Activated effector memory CD4-positive, alpha-beta T cell treated with Interleukin-2 at 50 U/mL for 16 hours (primary cell): ENCODE results near the gene MROH2A.

ENCODE experiments used
- DNase-seq: peaks from one replicate; pipeline ENCODE4 v3.0.0-alpha.2; 2020

Gene MROH2A

DNA sequence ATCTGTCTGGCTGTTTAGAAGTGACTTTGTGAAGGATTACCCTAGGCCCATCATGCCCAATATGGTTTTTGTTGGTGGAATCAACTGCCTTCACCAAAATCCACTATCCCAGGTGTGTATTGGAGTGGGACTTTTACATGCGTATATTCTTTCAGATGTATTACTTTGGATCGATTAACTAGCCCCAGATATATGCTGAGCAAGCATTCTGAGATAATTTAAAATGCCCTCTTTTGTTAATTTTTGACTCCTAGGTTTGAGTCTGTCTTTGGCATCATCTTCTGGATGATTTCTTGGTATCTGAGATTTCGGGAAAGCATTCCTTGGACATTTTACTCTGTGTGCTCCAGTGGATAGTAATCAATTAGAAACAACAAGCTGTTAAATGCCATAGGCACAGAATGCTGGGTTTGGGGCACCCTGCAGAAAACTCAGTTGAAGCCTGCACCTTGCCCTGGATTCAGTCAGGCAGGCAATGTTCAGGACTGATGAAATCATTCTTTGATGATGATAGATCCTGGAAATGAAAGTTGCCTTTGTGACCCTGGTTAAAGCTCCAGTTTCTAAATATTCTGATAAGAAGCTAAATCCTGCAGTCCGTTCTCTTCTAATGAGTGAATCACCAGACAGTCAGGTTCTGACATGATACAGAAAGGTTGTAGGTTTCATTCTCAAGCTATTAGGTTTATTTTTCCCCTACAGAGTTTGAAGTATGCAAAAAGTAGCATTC is 16.9 kb upstream of the MROH2A start:
- no peak for DNase-seq

DNA sequence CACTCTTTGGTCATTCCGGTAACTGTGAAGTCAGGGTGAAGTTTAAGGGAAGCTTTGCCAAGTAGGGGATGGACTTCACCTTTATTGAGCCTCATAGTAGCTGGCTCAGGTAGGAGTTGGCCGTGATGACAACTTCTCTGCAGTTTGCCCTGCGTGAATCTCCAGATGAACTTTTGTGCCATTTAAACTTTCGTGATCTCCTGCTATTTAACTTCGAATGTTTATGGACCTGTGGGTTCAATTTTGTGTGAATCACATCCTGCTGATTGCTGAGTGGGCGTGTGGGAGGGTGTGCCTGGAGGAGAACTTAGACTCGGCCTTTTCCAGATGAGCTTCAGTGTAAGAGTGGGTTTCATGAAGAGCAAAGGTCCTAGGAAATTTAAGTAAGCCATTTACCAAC is 13.9 kb upstream of the MROH2A start:
- DNase-seq = no peak

DNA sequence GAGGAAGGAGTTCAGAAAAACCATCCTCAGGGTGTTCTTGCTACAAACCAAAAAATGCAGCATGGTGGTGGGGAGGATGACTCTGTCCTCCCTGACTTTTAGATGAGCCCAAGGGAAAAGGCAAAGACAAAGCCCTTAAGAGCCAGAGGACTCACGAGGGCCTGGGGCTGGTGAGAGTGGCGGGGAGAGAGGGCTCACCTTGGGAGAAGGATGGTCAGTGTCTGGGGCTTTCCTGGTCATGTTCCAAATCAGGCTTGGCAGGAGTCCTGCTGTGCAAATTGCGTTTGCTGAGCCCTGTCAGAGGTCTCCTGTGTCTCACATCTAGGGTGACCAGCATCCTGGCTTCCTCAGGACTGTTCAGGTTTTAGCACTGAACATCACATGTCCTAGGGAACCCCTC is 13.4 kb upstream of the MROH2A start:
- no peak for DNase-seq

DNA sequence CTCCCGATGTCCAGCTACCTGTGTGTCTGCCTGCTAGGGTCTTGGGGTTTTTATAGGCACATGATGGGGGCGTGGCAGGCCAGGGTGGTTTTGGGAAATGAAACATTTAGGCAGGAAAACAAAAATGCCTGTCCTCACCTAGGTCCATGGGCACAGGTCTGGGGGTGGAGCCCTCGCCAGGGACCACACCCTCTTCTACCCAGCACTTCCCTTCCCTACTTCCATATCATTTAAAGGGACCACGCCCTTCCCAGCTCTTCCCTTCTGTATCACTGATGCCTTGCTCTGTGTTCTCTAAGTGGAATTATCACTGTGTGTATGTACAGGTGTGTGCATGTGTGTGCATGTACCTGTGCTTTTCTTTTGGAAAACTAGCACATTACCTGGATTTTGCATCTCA is 11.7 kb upstream of the MROH2A start:
- DNase-seq = no peak

DNA sequence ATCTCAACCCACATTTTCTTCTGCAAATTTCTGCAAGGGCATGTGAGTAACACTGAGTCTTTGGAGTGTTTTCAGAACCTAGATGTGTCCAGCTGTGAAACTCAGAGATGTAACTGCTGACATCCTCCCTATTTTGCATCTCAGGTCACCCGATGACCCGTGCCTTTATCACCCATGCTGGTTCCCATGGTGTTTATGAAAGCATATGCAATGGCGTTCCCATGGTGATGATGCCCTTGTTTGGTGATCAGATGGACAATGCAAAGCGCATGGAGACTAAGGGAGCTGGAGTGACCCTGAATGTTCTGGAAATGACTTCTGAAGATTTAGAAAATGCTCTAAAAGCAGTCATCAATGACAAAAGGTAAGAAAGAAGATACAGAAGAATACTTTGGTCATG is 10.1 kb upstream of the MROH2A start:
- DNase-seq = no peak

DNA sequence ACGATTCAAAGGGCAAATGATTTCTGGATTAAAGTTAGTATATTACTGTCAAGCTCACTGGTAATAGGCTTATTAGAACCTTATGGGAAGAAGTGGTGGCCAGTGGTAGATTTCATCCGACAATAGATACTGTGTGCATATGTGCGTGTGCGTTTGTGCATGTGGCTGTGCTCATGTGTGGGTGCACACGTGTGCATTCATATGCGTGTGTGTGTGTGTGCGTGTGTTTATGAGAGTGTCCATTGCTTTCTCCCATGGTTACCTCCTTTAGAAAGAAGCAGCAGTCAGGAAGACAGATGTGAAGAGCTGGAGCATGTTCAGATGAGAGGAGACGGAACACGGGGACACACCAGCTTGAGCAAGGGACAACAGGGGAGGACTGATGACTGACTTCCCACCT is 8.9 kb upstream of the MROH2A start:
- no peak for DNase-seq

DNA sequence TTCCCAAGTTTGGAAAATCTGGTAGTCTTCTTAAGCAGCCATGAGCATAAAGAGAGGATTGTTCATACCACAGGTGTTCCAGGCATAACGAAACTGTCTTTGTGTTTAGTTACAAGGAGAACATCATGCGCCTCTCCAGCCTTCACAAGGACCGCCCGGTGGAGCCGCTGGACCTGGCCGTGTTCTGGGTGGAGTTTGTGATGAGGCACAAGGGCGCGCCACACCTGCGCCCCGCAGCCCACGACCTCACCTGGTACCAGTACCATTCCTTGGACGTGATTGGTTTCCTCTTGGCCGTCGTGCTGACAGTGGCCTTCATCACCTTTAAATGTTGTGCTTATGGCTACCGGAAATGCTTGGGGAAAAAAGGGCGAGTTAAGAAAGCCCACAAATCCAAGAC is 6.0 kb upstream of the MROH2A start:
- DNase-seq = no peak

DNA sequence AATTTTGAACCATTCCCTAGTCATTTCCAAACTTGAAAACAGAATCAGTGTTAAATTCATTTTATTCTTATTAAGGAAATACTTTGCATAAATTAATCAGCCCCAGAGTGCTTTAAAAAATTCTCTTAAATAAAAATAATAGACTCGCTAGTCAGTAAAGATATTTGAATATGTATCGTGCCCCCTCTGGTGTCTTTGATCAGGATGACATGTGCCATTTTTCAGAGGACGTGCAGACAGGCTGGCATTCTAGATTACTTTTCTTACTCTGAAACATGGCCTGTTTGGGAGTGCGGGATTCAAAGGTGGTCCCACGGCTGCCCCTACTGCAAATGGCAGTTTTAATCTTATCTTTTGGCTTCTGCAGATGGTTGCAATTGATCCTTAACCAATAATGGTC is 5.5 kb upstream of the MROH2A start:
- DNase-seq = no peak

DNA sequence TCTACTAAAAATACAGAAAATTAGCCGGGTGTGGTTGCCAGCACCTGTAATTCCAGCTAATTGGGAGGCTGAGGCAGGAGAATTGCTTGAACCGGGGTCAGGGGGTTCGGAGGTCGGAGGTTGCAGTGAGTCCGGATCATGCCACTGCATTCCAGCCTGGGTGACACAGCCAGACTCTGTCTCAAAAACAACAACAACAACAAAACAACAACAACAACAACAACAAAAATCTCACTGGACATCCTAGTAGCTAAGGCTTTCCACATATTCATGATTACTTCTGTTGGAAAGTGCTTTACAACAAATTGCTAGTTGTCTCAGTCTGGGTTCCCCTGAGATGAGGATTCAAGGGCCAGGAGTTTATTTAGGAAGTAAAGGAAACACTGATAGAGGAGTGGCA is 4.3 kb upstream of the MROH2A start:
- no peak for DNase-seq

DNA sequence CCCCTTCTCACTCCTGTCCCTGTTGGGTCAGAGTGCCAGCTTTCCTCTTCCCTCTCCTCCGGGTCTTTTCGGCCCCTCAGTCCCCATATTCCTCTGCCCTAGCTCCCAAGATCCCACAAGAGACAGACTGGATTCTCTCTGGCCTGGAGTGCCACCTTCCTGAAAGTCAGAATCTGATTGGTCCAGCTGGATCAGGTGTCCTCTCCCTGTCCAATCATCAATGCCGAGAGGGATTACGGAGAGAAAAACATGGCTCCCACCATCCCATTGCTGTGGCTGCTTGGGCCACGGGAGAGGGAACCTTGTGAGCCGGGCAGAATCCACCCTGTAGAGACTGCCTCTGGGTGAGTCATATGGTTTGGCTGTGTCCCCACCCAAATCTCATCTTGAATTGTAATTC is 2.7 kb upstream of the MROH2A start:
- no peak for DNase-seq

DNA sequence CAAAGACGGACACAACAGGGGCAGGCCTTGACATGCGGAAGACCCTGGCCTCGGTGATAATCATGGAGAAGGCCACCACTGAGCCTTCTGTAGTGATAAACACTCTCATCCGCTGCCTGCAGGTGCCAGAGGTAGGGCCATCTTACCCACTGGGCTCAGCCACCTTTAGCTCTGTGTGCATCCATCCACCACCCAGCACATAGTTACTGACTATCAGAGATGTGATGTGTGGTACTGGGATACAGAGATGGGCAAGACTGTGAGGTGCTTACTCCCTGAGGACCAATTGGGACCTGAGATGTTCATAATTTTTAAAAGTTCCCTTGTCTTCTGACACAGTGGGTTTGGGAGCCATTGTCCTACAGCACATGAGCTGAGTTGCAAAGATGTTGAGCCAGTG is 1.6 kb downstream of the MROH2A start:
- no peak for DNase-seq

DNA sequence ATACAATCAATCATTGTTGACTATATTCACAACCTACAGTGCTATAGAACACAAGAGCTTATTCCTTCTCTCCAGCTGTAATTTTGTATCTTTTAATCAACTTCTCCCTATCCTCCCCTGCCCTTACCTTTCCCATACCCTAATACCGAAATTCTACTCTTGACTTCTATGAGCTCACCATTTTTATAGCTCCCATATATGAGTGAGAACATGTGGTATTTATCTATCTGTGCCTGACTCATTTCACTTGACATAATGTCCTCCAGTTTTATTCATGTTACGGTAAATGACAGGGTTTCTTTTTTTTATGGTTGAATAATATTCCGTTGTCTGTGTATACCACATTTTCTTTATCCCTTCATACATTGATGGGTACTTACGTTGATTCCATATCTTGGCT is 2.6 kb downstream of the MROH2A start:
- no peak for DNase-seq

DNA sequence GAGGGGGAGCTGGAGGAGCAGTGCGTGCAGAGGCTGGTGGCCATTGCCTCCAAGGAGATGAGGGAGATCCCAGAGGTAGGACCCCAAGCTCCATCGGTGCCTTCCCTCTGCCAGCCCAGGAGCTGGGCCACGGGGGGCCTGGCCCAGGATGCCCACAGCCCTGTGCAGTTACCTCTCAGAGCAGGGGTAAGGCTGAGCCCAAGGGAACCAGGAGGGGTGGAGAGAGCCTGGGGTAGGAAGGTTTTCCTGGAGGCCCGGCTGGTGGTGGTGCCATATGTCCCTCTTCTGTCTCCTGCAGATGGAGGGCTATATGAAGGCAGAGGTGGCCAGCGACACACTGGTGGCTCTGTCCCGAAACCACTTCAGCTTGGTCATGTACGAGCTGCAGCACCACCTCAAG is 11.4 kb downstream of the MROH2A start:
- no peak for DNase-seq

DNA sequence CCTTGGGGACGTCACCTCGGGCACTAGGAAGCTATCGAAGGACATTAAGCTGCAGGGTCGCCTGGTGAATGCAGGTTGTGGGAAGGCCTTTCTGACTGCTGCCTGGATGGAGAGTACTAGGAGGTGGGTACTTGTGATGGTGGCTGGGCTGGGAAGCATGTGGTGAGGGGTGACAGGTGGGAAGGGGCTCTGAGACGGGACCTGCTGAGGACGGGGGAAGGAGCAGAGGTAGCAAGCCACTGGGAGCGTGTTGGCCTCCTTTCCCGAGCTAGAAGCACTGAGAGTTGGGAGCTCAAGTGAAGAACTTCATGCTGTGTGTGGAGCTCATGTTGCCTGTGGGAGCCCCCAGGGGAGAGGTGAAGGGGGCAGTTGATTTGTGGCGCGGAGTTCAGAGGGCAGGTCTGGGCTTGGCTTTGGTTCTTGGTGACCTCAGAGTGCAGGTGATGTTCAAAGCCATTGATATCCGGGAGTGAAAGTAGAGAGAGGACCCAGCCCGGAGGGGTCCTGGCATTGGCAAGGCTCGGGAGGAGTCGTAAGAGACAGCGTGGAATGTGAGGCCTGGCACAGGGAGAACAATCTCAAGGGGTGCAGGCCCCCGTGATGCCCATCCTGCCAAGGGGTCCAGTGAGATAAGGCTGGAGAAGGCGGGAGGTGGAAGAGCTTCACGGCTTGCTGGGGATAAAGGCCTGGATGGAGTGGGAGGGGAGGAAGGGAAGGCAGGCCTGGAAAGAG is 13.2 kb downstream of the MROH2A start:
- DNase-seq = no peak

DNA sequence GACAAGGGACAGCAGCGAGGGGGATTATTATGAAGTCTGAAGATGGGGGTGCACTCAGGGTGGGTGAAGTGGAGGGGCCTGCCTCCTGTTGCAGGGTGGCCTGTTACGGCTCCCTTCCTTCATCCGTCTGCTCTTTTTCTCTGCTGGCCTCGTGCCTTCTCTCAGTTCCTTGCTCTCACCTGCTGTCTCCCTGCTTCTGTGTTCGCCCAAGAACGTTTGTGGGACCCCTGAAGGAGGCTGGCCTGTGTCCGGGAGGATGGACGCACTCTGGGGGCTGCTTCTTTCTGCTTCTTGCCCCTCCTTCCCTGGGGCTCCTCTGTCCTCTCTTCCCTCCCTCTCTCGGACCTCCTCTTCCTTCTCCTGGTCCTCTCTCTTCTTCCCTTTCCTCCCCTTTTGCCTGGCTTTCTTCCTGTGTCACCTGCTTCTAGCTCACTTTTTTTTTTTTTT is 13.8 kb downstream of the MROH2A start:
- DNase-seq = no peak

DNA sequence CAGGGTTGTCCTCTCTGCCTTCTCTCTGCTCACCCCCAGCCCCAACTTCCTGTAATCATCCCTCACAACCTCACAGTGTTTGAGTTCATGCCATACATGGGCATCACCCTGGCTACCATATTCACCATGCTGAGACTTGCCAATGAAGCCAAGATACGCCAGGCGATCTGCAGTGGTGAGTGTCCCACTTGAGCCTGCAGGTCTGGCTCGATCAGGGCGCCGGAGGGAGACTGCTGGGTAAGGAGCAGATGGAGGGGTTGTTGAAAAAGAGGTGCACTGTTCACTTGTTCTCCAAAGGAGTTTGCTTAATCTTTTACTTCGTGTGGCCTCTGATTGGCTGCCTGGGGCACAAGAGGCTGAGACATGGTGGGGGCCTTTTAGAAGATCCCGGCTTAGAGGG is 14.6 kb downstream of the MROH2A start:
- DNase-seq = no peak

DNA sequence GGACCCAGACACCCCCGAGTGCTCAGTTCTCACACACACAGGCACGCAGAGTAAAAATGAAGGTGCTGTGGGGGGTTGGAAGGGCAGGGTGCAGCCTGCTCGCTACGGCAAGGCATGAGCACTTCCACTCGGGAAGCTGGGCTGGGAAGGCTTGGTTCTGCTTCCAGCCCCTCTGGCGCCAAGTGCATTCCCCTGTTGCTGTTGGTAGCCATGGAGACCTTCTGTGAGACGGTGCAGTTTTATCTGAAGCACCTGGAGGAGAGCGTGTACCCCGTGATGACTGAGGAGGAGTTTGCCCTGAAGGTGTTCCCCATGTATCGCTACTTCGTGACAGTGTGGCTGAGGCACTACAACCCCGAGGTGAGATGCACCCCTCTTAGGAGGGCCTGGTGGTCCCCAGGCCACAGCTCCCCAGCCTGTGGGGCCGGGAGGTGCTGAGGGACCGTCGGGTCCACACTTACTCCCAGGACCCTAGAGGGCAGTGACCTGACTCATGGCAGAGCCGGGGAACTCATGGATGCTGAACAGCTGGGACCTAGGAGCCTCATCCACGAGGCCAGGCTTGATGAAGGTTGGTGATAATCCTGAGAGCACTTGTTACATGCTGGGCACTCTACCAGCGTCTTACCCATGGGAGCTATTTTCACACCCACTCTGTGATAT is 15.5 kb downstream of the MROH2A start:
- DNase-seq = no peak

DNA sequence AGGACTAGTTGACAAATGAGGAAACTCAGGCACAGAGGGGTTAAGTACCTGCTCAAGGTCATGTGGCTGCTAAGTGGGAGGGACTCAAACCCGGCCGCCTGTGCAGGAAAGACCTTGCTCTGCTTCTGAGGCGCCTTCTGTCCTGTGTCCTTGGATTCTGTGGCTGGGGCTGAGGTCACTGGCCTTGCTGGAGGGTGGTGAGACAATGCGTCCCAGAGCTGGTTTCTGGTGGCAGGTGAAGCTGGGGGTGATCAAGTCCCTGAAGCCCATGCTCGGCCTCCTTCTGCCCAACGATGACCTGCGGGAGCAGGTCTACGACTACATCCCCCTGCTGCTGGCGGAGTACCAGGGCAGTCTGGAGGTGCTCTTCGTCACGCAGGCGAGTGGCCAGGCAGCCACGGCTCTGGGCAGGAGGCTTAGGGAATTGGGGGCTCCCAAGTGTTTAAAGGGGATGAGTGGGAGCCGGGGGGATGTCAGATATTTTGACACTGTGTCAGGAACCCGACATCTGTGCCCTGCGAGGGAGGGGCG is 16.1 kb downstream of the MROH2A start:
- DNase-seq = no peak

DNA sequence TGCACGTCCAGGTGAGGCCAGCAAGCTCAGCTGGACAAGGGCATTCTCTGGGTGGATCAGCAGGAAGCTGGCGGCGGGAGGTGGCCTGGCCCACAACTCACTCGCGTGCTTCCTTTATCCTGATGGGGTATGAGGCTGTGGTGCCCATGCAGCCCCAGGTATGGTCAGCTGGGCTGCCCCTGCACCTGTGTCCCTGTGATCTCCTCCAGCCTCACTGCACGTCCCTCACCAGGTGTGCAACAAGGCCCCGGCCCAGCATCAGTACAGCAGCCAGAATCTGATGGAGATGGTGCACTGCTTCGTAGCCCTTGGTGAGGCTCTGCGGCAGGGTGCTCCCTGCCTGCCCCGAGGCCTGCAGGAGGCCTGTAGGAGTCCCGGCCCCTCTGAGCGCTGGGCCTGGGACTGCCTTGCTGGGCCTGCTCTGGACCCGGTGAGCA is 17.6 kb downstream of the MROH2A start:
- no peak for DNase-seq

DNA sequence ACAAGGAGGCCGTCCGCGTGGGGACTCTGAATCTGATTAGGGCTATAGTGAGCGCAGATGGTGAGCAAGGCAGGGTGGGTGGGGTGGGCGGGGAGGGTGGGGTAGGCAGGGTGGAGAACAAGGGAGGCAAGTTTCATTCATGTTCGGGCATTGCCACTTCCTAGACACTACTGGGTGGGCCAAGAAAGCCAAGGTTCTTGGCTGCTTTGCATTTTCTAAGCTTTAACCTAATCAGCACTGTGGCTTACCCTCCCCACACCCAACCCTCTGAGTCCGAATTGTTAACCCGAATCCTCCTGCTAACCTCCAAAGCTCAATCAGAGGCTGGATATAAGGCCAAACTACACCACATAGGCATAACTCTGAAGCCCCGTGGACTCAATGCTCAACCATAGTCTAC is 18.1 kb downstream of the MROH2A start:
- DNase-seq = no peak

DNA sequence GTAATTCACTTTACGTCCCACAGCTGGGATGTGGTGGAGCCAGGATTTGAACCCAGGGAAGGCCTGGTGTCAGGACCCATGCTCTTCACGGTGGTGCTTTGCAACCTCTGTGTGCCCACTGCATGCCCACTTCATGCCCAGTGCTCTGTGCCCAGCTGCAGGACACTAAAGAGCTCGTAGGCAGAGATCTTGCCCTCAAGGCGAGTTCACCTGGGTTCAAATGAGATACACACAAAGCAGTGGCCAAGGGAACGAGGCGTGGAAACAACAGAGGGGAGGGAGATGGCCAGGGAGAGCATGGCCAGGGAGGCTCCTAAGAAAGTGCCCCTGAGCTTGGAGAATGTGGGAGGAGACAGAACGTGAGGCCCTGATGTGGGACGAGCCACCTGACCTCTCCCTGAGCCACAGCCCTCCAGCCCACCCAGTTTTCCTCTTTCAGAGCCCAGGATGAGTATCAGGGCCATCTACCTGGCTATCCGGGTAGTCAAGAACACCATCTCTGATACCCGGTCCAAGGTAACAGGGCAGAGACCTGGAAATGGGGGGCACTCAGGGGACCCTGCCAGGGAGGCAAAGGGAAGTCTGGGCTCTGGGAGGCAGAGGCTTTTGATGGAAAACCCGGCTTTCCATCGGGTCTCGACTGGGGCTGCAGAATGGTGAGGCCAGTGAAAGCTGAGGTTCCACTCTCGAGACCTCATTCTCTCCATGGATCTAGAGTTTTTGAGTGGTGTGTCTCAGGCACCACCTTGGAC is 20.4 kb downstream of the MROH2A start:
- DNase-seq = no peak

DNA sequence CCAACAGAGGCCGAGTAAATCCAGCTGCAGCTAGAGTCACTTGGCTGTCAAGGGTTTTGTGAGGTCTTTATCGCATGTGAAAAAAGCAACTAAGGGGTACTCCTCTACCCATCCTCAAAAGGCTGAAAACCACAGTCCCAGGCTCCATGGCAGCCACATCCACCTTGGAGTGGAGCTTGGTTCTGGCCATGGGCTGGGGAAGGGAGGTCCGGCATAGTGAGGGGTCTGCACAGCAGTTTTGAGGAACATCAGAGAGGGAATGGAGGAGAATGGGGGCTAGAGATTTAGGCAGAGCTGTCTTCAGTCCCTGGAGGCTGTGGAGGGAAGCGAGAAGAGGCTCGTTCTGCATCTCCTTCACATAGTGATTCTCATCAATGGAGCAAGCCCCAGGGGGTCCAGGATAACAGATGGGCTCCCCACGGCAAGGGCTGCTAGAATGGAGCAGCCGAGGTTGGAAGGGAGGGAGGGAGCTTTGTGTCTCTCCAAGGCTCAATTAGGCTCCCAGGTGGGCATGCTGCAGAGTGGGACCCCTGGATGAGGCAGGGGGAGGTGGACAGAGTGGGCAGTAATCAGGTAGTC is 21.0 kb downstream of the MROH2A start:
- DNase-seq = no peak

DNA sequence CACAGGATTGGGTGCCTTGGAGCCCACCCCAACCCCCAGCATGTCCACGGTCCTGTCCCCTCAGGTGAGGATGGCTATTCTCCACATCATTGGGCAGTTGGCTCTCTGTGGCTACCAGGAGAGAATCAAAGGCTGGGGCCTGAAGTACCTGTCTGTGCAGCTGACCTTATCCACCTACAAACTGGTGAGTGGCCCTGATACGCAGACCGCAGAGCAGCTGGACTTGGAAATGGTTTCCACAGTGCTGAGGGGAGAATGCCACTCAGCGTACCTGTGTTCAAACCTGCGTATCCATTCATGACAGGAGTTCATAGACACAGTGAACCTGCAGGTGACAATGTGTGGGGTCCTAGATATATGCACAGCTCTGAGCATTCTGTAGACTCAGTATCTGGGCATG is 21.6 kb downstream of the MROH2A start:
- no peak for DNase-seq
